GM21367 (cell line): ENCODE data around the gene BLCAP.

Source experiments
- ATAC-seq: cut with Tn5 transposase; IDR thresholded peaks from one replicate; pipeline ENCODE4 v1.9.1; 2021; ENCODE audit not compliant: unreplicated experiment

BLCAP gene

DNA sequence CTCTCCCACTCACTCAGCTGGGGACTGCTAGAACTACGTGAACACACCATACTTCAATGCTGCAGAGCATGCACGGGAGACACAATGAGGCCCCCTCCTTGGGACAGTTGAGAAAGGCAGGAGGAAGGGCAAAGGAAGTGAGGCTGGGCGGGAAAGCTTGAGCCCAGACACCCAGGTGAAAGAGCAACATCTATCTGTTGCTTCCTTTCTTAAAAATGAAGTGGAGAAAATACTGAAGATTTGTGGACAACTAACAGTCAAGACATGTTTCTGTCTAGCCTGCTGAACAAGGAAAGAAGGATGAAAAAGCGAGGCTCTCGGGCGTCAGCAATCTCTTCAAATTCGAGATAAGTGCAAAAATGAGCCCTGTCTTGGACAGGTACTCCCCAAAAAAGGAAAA is 9.6 kb downstream of the BLCAP start:
- ATAC-seq: no peak

GRCh38 chr20:37516811-37517750 is 10.6 kb downstream of the BLCAP start:
- no peak for ATAC-seq

GRCh38 chr20:37515876-37516275 is 11.8 kb downstream of the BLCAP start:
- no peak for ATAC-seq

- no peak for ATAC-seq
These were observed 13.8 kb downstream of the BLCAP start for GRCh38 chr20:37513779-37514359.

DNA sequence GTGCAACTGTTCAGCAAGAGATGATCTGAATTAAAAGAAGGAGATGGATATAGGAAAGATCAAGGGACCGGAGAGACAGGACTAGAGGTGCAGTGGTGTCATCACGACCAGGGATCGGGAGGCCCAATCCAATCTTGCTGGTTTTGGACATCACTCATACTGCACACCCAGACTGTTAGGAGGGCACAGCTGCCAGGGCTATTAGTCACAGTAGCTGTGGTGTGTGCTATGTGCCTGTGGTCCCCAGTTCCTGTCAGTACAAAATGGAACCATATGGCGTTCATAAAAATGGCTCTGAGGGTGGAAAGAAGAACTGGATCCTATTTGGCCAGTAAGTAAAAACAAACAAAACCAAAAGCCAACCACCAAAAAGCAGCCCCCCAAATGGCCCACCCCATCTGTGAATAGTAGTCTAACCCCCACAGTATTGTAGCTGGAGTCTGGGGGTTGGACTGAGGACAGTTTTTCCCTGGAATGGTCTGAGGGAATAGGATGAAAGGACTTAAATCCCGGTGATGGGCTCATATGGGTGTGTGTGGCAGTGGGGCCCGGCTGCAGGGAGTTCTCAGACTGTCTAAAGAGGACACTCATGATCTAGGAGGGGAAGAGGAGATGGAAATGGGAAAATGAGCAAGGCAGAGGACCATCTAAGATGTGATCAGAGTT is 15.9 kb downstream of the BLCAP start:
- no peak for ATAC-seq

- no peak for ATAC-seq
These were observed 17.4 kb downstream of the BLCAP start for GRCh38 chr20:37510226-37510625.

DNA sequence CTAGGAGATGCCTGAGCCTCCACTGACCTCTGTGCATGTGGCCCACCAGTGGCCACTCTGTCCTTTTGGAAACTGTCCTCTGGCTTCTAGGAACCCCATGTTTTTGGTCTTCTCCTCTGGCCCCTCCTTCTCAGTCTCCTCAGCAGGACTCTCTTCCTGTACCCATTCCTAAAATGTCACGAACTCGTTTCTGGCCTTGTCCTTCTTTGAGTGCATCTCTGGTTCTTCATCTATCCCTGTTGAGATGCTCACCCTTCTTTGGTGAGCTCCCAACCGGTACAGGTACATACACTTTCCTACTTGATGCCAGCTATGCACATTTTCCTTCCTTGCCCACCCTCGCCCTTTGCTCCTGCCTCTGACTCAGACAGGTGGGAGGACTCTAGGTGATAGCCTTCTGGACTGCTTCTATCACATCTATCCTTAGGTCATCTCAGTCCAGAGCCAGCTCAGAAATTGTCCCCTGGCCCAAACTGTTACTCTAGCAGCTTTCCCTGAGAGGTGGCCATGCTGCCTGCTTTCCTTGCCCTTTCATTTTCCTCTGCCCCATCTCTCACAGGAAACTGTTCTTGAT is 21.4 kb downstream of the BLCAP start:
- ATAC-seq: no peak

DNA sequence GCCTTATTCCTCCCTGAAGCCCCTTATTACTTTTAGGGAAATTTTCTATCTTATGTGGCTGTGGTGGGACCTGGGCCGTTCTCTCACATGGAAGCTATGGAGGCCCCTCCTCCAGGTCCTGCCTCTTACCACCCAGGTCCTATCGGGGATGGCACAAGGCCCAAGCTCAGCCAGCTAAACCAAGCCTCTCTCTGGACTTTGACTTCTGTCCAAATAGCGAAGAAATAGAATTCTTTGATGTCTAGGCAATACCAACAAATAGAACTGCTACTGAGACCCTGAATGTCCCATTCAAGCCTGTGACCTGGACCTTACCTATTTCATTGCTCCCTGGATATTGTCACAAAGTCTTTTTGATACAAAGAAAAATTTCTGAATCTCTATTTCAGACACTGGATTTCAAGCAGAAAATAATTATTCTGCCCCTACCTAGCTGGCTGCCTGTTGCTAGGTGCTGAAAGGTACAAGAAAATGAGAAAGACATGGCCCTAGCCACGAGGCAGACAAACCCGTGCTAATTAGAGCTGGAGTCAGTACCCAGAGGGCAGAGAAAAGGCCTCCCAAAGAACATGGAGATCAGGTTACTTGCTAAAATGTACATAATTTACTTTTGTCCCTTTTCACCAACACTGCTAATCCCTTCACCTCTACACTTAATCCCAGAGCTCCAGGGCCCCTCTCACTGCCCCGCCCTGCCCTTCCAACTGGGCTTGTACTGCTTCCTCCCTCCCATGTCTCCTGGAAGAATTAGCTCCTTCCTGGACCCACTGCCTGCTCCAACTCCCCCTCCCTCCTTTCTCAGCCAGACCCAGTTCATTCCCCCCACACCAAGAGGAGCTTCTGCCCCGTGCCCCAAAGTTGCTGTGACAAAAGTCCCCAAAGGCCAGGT is 22.2 kb downstream of the BLCAP start:
- no peak for ATAC-seq

DNA sequence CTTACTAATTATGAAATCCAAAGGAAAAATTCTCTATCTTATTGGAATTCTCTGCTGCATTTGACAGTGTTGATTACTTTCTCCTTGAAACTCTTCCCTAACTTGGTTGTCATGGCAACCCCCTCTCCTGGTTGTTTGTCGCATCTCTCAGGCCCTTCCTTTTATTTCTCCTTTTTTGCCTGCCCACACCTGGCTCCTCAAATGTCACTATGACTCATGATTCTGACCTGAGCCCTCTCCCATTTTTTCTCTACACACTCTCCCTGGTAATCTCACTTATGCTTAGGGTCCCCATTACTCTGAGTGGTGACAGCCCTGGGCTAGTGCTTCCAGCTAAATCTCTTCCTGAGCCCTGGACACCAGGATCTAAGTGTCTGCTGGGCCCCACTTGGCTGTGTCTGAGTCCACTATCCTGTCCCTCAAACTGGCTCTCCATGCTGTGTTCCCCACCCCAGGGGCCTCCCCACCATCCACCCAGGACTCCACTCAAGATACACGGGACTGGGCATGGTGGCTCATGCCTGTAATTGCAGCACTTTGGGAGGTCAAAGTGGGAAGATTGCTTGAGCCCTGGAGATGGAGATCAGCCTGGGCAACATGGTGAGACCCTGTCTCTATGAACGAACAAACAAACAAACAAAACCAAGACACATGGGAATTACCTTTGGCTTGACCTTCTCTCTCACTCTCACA is 23.1 kb downstream of the BLCAP start:
- no peak for ATAC-seq

DNA sequence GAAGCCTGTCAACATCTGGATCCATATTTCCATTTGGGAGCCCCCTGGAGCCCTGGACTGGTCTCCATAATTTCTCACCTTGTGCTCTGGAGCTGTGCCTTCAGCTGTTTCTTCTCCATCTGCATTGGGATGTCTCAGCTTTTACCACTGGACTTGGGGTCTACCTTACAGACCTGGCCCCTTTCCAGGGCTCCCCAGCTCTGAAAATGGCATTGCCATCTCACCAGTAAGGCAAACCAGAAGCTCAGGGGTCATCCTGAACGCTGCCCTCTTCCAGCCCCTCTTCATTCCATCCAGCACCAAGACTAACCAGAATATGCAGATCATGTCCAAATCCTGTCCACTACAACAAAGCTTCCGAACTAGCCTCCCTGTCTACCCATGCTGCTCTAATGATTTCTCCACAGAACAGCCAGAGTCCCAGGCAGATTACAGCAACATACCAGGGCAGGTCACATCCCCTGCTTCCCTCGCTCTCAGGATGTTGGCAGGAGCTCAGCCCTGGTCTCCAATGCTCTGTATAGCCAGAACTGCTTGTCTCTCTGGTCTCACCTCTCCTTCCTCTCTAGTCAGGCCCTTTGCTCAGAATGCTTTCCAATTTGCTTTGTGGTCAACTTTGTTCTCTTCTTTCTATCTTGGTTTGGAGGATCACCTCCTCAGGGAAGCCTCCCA is 24.3 kb downstream of the BLCAP start:
- ATAC-seq: no peak

DNA sequence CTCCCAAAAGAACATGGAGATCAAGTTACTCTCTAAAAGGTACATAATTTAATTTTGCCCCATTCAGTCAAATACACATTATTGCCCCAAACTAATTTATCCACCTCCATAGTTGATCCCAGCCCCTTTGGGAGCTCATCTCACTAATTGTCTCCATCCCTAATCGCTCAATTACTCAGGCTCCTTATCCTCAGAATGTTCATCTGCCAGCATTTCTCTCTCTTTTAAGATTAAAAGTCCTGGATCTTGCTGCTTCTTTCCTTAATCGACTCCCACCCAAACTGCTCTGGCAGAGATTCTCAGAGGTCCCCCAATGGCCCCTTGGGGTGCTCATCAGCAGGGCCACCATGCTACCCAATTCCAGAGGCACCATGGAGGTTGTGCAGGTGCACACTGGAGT is 25.0 kb downstream of the BLCAP start:
- ATAC-seq: no peak

- no peak for ATAC-seq
These were observed 25.7 kb downstream of the BLCAP start for GRCh38 chr20:37501940-37502339.

- no peak for ATAC-seq
These were observed 27.4 kb downstream of the BLCAP start for GRCh38 chr20:37500311-37500710.

DNA sequence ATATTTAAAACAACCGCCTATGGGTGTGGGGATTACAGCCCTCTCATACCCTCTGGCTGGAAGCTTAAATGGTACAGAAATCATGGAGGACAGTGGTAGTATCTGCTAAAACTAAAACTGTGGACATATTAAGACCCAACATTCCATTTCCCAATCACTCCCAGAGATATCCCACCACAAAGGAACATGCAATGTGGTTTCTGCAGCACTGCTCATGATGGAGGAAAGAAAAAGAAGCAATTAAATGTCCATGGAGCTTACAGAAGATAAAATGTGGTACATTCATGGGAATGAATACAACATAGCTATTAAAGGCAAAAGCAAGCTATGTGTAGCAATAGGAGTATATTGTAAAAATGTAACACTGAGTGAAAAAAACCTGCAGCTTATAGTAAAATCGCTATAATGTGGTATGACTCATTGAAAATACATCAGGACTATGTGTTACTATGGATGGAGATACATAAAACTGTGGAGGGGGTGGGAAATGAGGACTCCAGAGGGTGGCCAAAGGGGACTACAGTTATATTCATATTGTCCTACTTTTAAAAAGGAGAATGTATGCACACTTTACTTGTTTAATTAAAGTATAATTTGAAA is 29.5 kb downstream of the BLCAP start:
- no peak for ATAC-seq

GRCh38 chr20:37494796-37495195 is 32.9 kb downstream of the BLCAP start:
- ATAC-seq: no peak

DNA sequence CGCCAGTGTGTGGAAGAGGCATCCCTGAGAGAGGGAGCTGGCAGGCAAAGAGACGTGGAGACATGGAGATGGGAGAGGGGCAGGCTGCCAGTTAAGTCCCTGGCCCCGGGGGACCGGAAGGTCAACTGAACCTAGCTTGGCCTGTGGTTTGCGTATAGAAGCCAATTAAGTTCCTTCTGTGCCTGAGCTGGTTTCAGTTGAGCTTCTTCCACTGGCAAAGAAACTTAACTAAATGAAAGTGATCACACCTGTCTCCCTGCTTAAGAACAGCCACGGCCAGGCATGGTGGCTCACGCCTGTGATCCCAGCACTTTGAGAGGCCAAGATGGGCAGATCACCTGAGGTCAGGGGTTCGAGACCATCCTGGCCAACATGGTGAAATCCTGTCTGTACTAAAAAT is 33.4 kb downstream of the BLCAP start:
- ATAC-seq: no peak

- no peak for ATAC-seq
These were observed 34.7 kb downstream of the BLCAP start for GRCh38 chr20:37492945-37493344.

DNA sequence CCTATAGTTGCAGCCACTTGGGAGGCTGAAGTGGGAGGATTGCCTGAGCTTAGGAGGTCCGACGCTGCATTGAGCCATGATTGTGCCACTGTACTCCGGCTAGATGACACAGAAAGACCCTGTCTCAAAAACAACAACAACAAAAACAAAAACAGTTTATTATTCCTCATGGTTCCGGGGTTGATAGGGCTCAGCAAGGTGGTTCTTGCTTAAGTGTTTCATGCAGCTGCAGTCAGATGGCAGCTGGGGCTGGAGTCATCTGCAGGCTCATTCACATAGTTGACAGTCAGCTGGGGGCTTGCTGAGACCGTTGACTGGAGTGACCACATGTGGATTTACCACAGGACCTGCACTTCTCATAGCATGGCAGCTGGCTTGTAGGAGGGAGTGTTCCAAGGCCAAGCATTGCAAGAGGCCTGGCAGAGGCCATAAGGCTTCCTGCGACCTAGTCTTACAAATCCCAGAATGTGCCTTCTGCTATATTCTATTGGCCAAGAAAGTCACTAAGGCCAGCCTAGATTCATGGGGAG is 35.5 kb downstream of the BLCAP start:
- no peak for ATAC-seq
